ES-I3 (cell line): ENCODE measurements around the gene KLC3.

Source experiments
- H3K36me3 ChIP-seq: 2 replicates; pipeline ENCODE4 v1.6.1; 2013; ENCODE audit warnings: mild to moderate bottlenecking, low read length, control low read depth, moderate library complexity; ENCODE audit not compliant: insufficient read depth
- H3K4me1 ChIP-seq: 2 replicates; pipeline ENCODE4 v1.6.1; 2013; ENCODE audit warnings: mild to moderate bottlenecking, control low read depth, low read length; ENCODE audit not compliant: insufficient read depth
- H3K9ac ChIP-seq: 2 replicates; pipeline ENCODE4 v1.6.1; 2013; ENCODE audit warnings: low read depth, mild to moderate bottlenecking, low read length, moderate library complexity
- H3K9me3 ChIP-seq: 2 replicates; pipeline ENCODE4 v1.6.1; 2013; ENCODE audit warnings: mild to moderate bottlenecking, low read length, moderate library complexity; ENCODE audit not compliant: control insufficient read depth, insufficient read depth

Gene KLC3

DNA sequence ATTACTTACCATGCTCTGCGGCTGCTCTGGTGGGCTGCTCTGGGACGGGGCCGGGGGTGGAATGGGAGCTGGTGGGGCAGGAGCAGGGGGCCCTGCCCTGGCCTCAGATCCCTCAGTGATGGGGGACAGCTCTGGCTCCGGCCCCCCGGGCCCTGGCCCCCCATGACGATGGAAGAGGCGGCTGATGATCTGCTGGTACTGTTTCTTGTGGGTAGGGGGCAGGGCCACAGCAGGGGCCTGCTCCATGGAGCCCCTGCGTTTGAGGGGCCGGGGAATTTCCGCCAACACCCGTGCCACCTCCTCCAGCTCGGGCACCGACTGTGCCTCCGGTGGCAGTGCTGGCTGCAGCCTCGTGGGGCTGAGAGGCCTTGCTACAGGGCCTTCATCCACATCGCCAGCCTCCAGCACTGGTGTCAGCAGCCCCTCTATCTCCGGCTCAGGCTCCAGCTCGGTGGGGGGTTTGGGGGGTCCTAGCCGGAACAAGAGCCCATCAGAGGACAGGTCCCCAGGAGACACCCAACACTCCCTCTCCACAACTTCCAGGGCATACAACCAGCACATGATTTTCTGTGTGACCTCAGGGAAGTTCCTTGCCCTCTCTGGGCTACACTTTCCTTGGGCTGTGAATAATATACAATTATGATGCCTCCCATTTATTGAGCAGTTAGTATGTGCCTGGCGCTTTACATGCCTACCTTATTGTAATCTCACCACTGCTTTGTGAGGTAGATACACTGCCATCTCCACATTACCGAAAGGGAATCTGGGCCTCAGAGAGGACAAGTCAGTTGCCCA lies 51.5 kb downstream of the KLC3 start:
- no peaks in the 10 kb centered on the region for H3K9me3 ChIP-seq
- H3K9ac ChIP-seq, result no peak overlapping the region
- no peaks in the 10 kb centered on the region; the same call in 1 of the 2 replicates for H3K4me1 ChIP-seq
- no peaks in the 10 kb centered on the region; the same call in 1 of the 2 replicates for H3K36me3 ChIP-seq

DNA sequence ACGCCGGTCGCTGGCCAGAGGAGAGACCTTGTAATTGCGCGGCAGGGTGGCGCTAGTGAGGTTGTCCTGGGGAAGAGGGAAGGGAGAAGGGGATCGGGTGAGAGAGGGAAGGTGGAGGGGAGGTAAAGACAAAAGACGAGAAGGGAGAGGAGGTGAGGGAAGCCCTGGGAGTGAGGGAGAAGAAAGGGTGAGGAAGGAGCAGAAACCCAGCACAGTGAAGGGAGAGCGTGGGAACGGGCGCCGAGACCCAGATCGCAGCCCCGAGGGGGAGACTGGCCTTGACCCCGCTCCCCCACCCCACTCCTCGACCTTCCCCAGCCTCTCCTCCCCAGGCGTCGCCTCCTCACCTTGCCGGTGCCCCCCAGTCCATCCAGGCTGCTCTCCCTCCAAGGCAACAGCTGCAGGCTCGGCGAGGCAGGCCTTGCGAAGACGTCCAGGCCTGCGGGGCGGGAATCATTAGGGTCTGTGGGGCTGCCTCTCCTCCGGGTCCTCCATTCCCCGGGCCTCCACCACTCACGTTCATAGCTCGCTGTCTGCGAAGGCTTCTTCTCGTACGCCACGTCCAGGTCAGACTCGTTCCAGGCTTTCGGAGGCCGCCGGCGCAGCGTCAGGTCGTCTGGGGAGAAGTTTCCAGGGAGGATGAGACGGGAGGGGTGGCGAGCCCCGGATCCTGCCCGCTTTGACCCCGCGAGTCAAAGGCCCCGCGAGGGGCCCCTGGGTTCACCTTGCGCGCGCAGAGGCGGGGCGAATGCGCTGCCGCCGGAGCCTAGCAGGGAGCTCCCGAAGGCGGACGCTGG lies 55.5 kb downstream of the KLC3 start:
- peaks cover 4% of the 10 kb centered on the region; the same call in 1 of the 2 replicates for H3K4me1 ChIP-seq
- no peaks in the 10 kb centered on the region for H3K9me3 ChIP-seq
- H3K9ac ChIP-seq, result peak overlapping the region; percentile 34; the same call in 1 of the 2 replicates
- H3K36me3 ChIP-seq, result no peaks in the 10 kb centered on the region; the same call in 1 of the 2 replicates

DNA sequence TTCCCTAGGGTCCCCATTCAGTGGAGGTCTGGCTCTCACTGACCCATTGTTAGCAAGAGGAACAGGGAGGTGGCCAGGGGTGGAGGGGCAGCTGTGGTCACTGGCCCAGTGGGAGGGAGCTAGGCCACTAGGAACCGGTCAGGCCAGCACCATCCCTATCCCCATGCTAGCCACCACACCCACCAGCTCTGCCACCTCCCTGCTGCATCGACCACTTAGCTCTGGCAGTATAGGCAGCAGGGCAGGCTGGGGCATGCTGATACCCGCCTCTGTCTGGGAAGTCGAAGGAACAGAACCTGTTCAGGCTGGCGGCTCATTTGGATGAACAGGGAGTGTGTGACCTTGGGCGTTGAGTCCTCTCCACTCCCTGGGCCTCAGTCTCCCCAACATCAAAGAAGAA lies 59.6 kb downstream of the KLC3 start:
- Histone ChIP-seq H3K36me3 (no peaks in the 10 kb centered on the region), H3K9me3 (no peaks in the 10 kb centered on the region), H3K4me1 (peaks cover 18% of the 10 kb centered on the region), H3K9ac (no peak overlapping the region)
